ENCODE results near the gene GOPC.

Gene GOPC

DNA sequence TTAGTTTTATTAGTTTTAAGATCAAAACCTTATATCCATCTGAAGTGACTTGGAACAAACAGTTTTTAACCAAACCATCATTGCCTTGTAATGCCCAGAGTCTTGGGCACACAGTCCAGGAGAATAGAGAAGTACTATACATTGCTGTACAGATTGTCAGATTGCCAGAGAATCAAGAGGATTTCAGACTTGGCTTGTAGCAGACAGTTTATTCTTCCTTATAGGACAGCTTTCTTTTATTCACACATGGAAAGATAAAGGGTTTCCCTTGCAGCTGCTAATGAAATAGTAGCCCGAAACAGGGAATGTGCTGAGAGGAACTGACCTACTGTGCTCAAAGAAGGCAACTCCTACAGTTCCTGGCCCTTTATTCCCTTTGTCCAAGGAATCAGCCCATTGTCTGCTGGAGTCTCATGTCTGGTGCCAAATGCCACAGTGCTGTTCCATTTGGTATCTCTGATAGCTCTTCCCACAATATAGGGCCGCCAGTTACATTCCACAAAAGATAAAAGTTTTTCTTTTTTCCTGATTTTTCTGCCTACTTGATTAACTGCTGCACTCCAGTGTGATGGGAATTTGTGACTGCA, 89.2 kb downstream of the GOPC start:
- DNase-seq: no peak

GRCh38 chr6:117512056-117512828, 90.1 kb downstream of the GOPC start:
- DNase-seq: no peak

Measured in stimulated activated CD4-positive, alpha-beta T cell treated with anti-CD3 and anti-CD28 coated beads, Interleukin-2, amount 100 ng/mL, for 24 hours (primary cell).